Sigmoid colon (tissue), 4 donors: Measurements from ENCODE around the gene DIP2B.

Experiments used
- CTCF ChIP-seq, 4 experiments: fragments of 450-650 bp in 3 of 4; fragments of 200-600 bp in 1 of 4; IDR thresholded peaks; one replicate each; pipeline ENCODE4 v1.5.1; 2016 to 2019; ENCODE audit warnings: antibody characterized with exemption in 4 of 4, mild to moderate bottlenecking in 3 of 4, moderate library complexity in 2 of 4
- POLR2A ChIP-seq, 2 donors: fragments of 450-650 bp; IDR thresholded peaks; one replicate each; pipeline ENCODE4 v1.6.1; 2016; ENCODE audit warnings: antibody characterized with exemption in 2 of 2, mild to moderate bottlenecking in 2 of 2, moderate library complexity in 2 of 2
- POLR2AphosphoS5 ChIP-seq, 4 donors: sonication (generic); formaldehyde crosslinking; IDR thresholded peaks; one replicate each; pipeline ENCODE4 v1.6.1; 2017; ENCODE audit warnings: antibody characterized with exemption in 4 of 4

GRCh38 chr12:50554651-50555050 lies 49.9 kb downstream of the DIP2B start:
- TF ChIP-seq POLR2A (IDR thresholded peaks at IDR 0.05) (no peak), CTCF (IDR thresholded peaks at IDR 0.05) (no peak), POLR2AphosphoS5 (IDR thresholded peaks at IDR 0.05) (no peak)
